PC-3 (cell line): ENCODE measurements around the gene GRAMD2A.

ENCODE experiments used
- EZH2 ChIP-seq: fragments of 300-600 bp; sonication (generic); IDR thresholded peaks from one replicate; pipeline ENCODE4 v1.6.1; 2017; ENCODE audit warnings: antibody characterized with exemption, mild to moderate bottlenecking, low read length; ENCODE audit not compliant: unreplicated experiment
- TF ChIP-seq, protein P1 (sequence below): fragments of 300-600 bp; sonication (generic); conservative IDR thresholded peaks from 2 replicates; pipeline ENCODE4 v1.5.1; 2017; ENCODE audit warnings: antibody characterized with exemption, low read depth, mild to moderate bottlenecking, low read length

DNA sequence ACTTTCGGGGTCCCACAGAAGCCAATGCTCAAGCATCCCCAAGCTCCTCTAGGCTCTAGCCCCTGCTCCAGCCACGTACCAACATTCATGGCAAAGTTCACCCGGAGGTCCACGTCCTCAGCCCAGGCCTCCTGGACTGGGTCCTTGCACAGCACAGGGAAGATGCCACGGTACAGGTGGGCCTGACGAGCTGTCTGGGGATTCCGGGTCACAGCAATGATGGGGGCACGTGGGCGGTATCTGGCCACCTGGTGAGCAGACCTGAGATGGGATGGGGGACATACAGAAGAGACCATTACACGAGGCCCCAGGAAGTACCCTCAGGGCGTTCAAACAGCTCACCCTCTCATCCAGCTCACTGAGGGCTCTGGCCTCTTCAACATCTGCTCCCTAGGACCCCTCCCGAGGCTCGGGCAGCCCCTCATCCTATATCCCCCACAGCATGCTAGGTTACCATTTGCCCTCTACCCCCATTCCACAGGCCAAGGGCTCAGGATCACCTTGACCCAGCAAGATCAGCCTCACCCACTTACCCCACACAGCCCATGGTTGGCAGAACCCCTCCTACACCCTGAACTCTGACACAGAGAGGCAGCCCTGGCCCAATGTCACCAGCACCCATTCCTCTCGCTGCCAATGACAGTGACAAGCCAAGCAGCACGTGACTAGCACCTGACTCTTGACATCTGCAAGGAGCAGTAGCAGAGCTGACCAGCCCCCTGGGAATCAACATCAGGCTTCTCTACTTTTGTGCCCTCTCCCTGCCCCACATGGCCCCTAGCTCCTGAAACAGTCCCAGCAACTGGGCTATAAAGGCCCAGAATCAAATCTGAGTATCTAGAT is 3.0 kb upstream of the GRAMD2A start:
- TF ChIP-seq, protein P1, sequence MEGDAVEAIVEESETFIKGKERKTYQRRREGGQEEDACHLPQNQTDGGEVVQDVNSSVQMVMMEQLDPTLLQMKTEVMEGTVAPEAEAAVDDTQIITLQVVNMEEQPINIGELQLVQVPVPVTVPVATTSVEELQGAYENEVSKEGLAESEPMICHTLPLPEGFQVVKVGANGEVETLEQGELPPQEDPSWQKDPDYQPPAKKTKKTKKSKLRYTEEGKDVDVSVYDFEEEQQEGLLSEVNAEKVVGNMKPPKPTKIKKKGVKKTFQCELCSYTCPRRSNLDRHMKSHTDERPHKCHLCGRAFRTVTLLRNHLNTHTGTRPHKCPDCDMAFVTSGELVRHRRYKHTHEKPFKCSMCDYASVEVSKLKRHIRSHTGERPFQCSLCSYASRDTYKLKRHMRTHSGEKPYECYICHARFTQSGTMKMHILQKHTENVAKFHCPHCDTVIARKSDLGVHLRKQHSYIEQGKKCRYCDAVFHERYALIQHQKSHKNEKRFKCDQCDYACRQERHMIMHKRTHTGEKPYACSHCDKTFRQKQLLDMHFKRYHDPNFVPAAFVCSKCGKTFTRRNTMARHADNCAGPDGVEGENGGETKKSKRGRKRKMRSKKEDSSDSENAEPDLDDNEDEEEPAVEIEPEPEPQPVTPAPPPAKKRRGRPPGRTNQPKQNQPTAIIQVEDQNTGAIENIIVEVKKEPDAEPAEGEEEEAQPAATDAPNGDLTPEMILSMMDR: no peak
- TF ChIP-seq EZH2: no peak
